Measurements from ENCODE around the gene BROX.
"Not testable (repeated sequence)": the region's sequence is repeated elsewhere in the genome, so short reads cannot be mapped to it uniquely, and the experiment has no call there.

The BROX gene

DNA sequence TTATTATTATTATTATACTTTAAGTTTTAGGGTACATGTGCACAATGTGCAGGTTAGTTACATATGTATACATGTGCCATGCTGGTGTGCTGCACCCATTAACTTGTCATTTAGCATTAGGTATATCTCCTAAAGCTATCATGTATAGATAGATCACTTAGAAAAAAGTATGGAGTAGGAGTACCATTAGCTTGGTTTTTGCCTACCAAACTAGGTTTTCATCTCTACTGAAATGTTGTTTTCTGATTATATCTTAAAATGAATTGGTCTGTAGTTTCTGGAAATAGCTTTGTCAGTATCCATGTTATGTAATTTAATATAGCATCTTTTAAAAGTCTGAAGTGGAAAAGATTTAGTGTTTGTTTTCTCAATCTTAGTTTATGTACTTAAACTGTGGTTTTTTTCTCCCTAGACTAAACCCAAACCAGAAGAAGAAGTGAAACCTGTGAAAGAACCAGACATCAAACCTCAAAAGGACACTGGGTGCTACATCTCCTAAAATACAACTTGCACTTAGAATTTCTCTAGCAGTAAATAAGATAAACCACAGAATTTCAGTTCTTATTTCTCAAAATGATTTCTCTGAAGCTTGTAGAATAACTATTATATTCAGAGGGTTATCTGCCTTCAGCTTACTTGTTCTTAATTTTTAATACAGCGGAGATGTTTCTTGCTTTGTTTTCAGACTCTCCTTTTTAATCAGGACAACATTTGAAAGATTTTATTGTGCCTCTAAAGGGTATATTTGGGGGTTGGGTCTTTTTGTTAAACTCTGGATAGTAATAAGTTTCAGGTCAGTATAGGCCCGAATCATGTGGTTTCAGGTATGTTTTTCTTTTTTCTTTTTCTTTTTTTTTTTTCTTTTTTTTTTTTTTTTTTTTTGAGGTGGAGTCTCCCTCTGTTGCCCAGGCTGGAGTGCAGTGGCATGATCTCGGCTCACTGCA, 20.1 kb downstream of the BROX start:
- DNase-seq: no peak

DNA sequence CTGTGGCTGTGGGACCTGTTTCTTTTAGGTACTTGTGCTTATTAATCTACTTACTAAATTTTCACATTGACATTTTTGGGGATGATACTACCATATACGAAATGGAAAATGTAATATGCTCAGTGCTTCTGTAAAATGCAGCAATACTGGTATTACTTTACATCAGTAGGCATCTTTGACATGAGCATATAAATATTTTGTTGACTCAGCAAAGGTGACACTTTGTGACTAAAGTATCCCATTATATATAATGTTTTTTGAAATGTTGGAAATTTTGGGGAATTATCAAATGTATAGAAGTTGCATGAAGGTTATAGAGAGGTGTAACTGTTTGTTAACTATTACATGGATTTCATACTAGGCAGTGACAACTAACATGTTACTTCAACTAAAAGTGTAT, 22.4 kb downstream of the BROX start:
- no peak for DNase-seq

DNA sequence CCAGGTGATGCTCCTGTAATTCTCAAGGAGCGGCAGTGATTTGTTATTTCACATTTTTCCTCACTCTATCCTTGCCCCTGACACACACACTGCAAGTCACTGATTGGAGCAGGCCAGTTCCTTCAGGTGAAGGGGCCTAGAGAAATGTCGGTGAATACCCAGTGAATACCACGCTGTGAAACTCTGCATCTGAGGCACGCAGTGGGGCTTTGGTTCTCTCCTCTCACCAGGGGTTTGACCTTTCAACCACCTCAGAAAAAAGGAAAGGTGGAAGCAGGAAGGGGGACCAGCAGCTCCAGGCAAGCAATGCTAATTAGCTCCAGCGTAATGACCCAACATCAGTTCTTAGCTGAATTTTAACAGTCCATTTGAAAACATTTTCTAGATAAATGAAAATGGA, 24.1 kb downstream of the BROX start:
- DNase-seq: no peak

GRCh38 chr1:222736972-222737371, 24.6 kb downstream of the BROX start, which contains the start of gene FAM177B:
Gene FAM177B (plus strand): TSS chr1:222737202. CDS start chr1:222746546, 9,344 bp downstream.
- peak; percentile 77 for DNase-seq

GRCh38 chr1:222739465-222739864, 27.1 kb downstream of the BROX start:
- no peak for DNase-seq

DNA sequence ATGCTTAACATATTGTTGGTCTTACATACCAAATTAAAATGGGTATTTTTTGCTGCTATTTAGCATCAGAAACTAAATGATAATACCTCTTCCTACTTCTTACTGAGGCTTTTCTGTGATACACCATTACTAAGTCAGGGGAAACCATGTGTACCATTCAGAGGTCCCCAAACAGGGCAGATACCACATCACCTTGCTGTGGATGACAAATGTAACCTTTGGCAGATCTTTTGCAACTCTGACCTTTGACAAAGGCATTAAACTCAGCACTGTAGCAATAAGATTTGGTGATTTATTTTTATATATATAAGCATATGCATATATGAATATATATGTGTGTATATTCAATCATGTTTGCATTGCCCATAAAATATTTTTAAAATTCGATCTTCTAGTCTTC, 27.6 kb downstream of the BROX start:
- DNase-seq: no peak

DNA sequence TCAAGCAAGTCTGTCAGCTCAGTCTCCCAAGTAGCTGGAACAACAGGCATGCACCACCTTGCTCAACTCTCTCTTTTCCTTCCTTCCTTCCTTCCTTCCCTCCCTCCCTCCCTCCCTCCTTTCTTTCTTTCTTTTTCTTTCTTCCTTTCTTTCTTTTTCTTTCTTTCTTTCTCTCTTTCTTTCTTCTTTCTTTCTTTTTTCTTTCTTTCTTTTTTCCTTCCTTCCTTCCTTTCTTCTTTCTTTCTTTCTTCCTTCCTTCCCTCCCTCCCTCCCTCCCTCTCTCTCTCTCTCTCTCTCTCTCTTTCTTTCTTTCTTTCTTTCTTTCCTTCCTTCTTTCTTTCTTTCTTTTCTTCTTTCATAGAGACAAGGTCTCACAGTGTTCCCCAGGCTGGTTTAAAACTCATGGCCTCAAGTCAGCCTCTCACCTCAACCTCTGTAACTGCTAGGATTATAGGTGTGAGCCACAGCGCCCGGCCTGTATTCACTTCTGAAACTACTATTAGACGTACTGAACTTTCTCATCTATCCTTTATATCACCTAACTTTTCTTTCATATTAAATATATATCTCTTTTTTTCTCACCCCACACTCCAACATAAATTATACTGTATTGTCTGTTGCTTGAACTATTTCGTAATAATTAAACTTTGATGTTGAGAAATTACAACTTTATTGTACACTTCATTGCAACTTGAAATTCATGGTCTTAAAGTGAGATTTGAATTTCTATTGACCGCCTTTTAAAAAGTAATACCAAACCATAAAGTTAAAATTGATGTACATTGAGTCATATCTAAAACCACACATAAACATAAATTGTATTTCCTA, 29.5 kb downstream of the BROX start:
- DNase-seq: not testable (repeated sequence)

DNA sequence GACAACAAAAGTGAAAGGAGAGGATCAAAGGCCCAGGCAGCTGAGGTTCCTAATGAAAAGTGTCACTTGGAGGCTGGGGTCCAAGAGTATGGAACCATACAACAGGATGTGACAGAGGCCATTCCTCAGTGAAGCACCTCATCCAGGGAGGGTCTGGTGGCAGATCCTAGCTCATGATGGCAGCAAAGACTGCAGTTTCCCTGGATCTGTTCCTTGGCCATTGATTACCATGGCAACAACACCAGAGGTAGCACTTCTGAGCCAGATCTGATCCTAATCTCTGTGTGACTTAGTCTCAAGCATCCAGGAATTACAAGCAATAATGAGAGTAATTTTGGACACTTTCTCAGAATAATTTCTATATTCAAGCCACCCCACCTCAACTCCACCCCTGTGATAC, 37.6 kb downstream of the BROX start:
- peak; percentile 48 for DNase-seq

DNA sequence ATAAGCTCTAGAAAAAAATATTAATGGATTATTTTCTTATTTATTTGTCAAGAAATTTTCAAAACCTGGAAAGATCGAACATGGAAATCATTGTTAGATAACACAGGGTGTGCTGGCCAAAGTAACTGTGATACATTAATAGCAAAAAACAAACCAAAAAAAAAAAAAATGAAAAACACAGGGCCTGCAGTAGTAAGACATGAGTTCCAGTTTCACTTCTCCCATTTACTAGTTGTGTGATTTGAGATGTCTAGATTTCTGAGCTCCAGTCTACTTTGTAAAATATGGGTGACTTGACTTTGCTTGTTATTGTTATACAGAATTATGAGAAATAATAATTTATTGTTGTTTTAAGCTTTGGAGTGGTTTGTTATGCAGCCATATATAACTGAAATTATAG, 38.3 kb downstream of the BROX start:
- no peak for DNase-seq

- DNase-seq: no peak
Measured at GRCh38 chr1:222751255-222751654, 38.9 kb downstream of the BROX start.

GRCh38 chr1:222754366-222755139, 42.2 kb downstream of the BROX start:
- peak; percentile 9 for DNase-seq

GRCh38 chr1:222757646-222758268, 45.4 kb downstream of the BROX start:
- DNase-seq: no peak

GRCh38 chr1:222759451-222760035, 47.2 kb downstream of the BROX start:
- DNase-seq: no peak

- DNase-seq: no peak
Measured at GRCh38 chr1:222761083-222761482, 48.7 kb downstream of the BROX start.

- not testable (repeated sequence) for DNase-seq
Measured at GRCh38 chr1:222762178-222762577, 49.8 kb downstream of the BROX start.

GRCh38 chr1:222767152-222767571, 54.8 kb downstream of the BROX start:
- DNase-seq: no peak

GRCh38 chr1:222768592-222768991, 56.2 kb downstream of the BROX start:
- DNase-seq: no peak

GRCh38 chr1:222769181-222769580, 56.8 kb downstream of the BROX start:
- DNase-seq: peak; percentile 73

DNA sequence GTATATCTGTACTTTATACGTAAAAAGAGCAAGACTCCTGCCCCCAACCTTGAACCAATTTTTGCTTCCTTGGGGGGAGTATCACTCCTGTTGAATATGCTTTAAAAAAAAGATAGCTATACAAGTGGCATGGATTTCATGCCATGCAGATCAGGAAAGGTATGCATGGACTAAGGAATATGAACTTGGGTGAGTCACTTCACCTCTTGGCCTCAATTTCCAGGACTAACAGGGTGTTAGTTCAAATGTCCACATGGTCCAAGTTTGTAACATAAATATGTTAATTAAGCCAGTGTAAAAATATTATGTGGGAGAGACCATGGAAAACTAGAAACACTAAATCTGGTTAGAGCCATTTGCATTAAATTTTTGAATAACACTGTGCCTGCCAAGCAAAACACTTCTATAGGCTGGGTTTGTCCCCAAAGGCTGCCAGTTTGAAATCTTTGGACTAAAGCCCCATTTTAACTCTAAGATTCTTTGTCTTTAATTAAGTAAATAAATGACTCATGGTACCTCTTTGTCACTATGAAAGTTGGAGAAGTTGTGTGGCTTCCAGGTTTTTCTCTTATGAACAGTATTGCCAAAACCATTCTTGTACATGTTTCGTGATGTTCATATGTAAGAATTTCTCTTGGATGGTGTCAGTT, 57.7 kb downstream of the BROX start:
- no peak for DNase-seq

DNA sequence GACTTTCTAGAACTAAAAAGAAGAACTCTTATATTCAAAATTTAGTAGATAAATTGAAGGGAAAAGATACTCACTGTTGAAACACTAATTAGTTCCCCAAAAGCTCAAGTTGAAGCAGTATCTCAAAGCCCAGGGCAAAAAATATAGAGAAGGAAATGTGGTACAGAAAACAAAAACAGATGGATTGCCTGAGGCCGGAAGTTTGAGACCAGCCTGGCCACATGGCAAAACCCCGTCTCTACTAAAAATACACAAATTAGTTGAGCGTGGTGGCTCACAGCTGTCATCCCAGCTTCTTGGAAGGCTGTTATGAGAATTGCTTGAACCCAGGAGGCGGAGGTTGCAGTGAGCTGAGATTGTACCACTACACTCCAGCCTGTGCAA, 60.6 kb downstream of the BROX start:
- no peak for DNase-seq

- DNase-seq: peak; percentile 75
Measured at GRCh38 chr1:222777463-222777862, 65.1 kb downstream of the BROX start.

GRCh38 chr1:222777977-222778376, 65.6 kb downstream of the BROX start:
- peak; percentile 85 for DNase-seq
